ENCODE measurements around the gene ARHGAP15. TPM values are rescaled to one million over a fixed set of nuclear protein-coding genes. Genes with fewer than 3 reads are reported as not detected.

The ARHGAP15 gene
- polyA plus RNA-seq, 4 donors, result 3.4 to 8.1 (median 4.9) TPM

GRCh38 chr2:143333168-143333791 lies 204.1 kb downstream of the ARHGAP15 start:
- no peak for DNase-seq (ENCODE audit: low read depth in 4 of 4, low spot score in 3 of 4)

DNA sequence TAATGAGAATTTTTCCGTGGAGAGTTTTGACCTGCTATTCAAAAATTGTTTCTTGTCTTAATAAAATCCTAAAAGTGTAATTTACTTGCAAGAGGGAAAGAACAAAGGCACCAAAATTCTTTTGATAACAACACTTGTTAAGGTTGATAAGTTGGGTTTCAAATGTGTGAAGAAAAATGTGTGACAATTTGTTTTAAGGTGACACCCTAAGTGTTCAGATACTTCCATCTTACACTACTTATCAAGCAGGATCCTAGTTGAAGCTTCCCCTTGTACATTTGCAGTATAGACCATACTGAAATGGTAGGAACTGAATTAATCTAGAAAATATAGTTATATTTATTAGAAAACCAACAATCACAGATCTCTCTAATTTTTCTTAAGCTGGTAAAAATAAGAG lies 204.6 kb downstream of the ARHGAP15 start:
- no peak for DNase-seq (ENCODE audit: low read depth in 4 of 4, low spot score in 3 of 4)

- no peak for DNase-seq (ENCODE audit: low read depth in 4 of 4, low spot score in 3 of 4)
Observed at GRCh38 chr2:143334837-143335236, 205.6 kb downstream of the ARHGAP15 start.

DNA sequence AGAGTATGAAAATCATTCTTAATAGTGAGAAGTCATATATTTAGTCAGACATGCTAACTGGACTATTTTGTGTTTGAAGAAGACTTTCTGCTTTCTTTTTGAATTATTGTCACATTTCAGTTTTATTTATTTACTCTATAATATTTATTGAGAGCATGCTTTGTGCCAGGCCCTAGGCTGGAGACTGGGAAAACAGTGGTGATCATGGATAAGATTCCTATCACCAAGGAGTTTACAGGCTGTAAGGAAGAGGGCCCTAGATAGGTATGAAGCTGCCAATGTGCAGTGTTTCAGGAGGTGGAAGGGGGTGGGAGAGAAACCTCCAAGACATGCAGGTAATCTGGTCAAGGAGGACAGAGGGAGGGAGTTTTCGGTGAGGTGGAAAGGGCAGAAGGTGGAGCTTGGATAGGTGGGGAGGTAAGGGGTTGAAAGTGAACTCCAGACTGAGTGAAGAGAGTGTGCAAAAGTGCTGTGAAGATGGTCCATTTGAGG lies 207.5 kb downstream of the ARHGAP15 start:
- DNase-seq (ENCODE audit: low read depth in 4 of 4, low spot score in 3 of 4), result no peak

- no peak for DNase-seq (ENCODE audit: low read depth in 4 of 4, low spot score in 3 of 4)
Observed at GRCh38 chr2:143341478-143341877, 212.3 kb downstream of the ARHGAP15 start.

GRCh38 chr2:143344780-143345179 lies 215.6 kb downstream of the ARHGAP15 start:
- no peak for DNase-seq (ENCODE audit: low read depth in 4 of 4, low spot score in 3 of 4)

DNA sequence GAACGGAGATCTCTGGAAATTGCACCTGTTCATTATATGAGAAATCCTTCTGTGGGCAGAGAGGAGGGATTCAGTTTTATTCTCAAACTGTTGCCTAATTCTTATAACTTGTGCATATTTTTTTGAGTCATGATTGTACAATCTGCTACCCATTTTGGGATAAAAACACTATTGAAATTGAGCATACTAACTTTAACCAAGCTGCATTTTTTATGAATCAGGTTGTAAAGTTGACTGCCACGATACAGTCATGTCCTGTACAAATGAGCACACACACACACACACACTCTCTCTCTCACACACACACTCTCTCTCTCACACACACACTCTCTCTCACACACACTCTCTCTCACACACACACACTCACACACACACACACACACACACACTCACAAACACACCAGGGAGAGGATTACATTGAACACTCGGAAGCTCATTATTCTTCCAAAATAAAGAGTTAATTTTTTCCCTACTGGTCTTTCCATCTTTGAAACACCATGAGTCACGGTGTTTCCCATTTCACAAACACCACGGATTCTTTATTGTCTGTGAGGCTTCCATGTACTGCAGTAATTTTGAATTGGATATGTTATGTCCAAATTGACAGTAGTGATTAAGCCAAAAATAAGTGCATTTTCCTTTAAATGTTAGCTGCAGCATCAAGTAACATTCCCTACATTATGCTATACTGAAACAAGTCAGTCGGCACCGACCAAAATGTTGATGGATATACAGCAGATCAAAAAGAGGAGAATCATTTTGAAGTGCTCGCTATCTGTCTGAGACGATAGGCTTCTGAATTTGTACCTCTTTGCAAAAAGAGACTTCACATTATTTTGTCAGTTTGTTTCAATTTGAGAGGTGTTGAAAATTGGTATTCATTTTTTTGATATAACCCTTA lies 216.9 kb downstream of the ARHGAP15 start:
- DNase-seq (ENCODE audit: low read depth in 4 of 4, low spot score in 3 of 4), result no peak

DNA sequence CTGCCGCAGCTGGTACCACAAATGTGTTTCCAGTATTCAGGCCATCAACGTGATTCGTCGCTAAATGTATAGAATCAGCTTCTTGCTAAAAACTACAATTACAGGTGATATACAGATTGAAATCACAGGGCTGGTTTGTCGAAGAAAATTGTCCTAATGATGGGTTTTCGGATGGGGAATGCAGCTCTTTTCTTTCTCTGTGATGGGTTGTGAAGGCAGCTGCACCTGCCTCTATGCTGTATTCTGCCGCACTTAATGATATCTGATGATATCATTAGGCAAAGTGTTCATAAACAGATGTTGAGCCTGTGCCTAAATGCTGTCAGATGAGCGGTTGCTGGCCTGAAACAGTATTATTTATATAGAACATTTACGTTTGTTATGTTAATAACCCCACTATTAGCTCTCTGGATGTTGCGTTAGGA lies 218.1 kb downstream of the ARHGAP15 start:
- no peak for DNase-seq (ENCODE audit: low read depth in 4 of 4, low spot score in 3 of 4)

- DNase-seq (ENCODE audit: low read depth in 4 of 4, low spot score in 3 of 4), result no peak
Observed at GRCh38 chr2:143347901-143348414, 218.7 kb downstream of the ARHGAP15 start.

GRCh38 chr2:143354050-143354750 lies 225.0 kb downstream of the ARHGAP15 start:
- DNase-seq (ENCODE audit: low read depth in 4 of 4, low spot score in 3 of 4), result no peak

- DNase-seq (ENCODE audit: low read depth in 4 of 4, low spot score in 3 of 4), result no peak
Observed at GRCh38 chr2:143355870-143356269, 226.7 kb downstream of the ARHGAP15 start.

DNA sequence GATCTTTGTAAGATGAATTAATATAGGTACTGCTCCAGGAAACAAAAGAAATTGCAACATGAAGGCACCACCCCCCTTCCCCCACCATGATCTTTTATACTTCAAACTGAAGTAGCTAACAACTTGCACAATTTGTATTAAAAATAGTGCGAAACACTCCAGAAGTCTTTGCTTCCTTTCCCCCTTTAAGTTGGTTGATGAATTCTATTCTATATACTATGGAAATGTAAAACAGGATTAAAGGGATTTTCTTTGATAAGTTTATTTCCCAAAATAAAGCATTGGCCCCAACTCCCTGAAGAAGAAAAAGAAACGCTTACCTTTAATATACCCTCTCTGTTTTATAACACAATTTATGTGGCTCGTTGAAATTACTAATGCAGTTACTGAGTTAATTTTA lies 227.1 kb downstream of the ARHGAP15 start:
- no peak for DNase-seq (ENCODE audit: low read depth in 4 of 4, low spot score in 3 of 4)

GRCh38 chr2:143356736-143357446 lies 227.7 kb downstream of the ARHGAP15 start:
- DNase-seq (ENCODE audit: low read depth in 4 of 4, low spot score in 3 of 4), result no peak

GRCh38 chr2:143357966-143358365 lies 228.7 kb downstream of the ARHGAP15 start:
- no peak for DNase-seq (ENCODE audit: low read depth in 4 of 4, low spot score in 3 of 4)

- DNase-seq (ENCODE audit: low read depth in 4 of 4, low spot score in 3 of 4), result no peak
Observed at GRCh38 chr2:143361346-143361745, 232.1 kb downstream of the ARHGAP15 start.

DNA sequence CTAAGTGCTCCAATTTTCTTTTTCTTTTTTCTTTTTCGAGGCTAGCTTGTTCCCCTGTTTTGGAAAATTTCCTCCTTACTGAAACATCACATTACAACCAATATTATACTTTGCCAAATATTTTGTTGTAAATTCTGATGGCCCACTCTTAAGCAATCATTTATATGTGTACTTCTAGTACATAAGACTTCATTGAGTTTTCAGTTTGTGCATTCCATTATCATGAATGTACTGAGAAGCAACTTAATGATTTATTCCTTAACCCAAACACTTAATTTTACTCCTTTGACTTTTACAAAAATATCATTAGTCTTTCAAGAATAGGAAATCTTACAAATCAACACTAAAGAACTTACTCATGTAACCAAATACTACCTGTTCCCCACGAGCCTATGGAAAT lies 242.4 kb downstream of the ARHGAP15 start:
- DNase-seq (ENCODE audit: low read depth in 4 of 4, low spot score in 3 of 4), result no peak

GRCh38 chr2:143375384-143375880 lies 246.2 kb downstream of the ARHGAP15 start:
- no peak for DNase-seq (ENCODE audit: low read depth in 4 of 4, low spot score in 3 of 4)

GRCh38 chr2:143378996-143379395 lies 249.8 kb downstream of the ARHGAP15 start:
- no peak for DNase-seq (ENCODE audit: low read depth in 4 of 4, low spot score in 3 of 4)

DNA sequence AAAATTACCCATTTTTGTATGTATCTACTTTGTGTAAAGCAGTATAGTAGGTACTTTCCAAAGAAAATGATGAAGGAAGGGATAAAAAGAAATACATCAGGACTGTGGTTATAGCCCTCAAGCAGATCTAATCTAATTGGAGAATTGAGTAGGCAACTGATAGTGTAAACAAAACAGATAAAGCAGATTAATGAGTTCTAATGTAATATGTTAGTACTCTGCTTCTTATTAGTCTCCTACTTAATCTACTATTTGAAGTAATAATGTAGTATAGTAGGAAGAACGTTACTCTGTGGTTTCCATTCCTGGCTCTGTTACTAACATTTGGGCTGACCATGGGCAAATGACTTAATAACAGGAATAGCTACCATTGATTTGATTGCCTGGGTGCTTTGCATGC lies 250.7 kb downstream of the ARHGAP15 start:
- DNase-seq (ENCODE audit: low read depth in 4 of 4, low spot score in 3 of 4), result no peak

- DNase-seq (ENCODE audit: low read depth in 4 of 4, low spot score in 3 of 4), result no peak
Observed at GRCh38 chr2:143382573-143382972, 253.4 kb downstream of the ARHGAP15 start.

All from left renal pelvis (tissue), 4 donors.